ENCODE measurements around the gene C3. TPM values are rescaled to one million over a fixed set of nuclear protein-coding genes. Genes with fewer than 3 reads are reported as not detected.

The C3 gene
- total RNA-seq, 1 experiment from 2014 or later: 0.72 TPM

Other genes with a start within 250 kb of the C3 start
- gene DENND1C, start 238.9 kb downstream of the C3 start, total RNA-seq (2014; rRNA removed; shearing (Covaris generic)): not detected in 2 replicates
- 0.20 TPM in 1 of 2 replicates, not detected in the other for gene TUBB4A, start 218.3 kb downstream of the C3 start, total RNA-seq (2014; rRNA removed; shearing (Covaris generic))
- gene TNFSF9, start 189.6 kb downstream of the C3 start, total RNA-seq (2014; rRNA removed; shearing (Covaris generic)): 0.29 and 0.96 TPM in 2 replicates
- gene CD70, start 129.5 kb downstream of the C3 start, total RNA-seq (2014; rRNA removed; shearing (Covaris generic)): 0.39 and 1.2 TPM in 2 replicates
- not detected in 2 replicates for gene TNFSF14, start 50.5 kb downstream of the C3 start, total RNA-seq (2014; rRNA removed; shearing (Covaris generic))
- gene GPR108, start 16.9 kb upstream of the C3 start, total RNA-seq (2014; rRNA removed; shearing (Covaris generic)): 39.8 and 55.9 TPM in 2 replicates
- gene TRIP10, start 19.0 kb upstream of the C3 start, total RNA-seq (2014; rRNA removed; shearing (Covaris generic)): 31.0 and 34.6 TPM in 2 replicates
- not detected in 2 replicates for gene SH2D3A, start 46.8 kb upstream of the C3 start, total RNA-seq (2014; rRNA removed; shearing (Covaris generic))
- gene VAV1, start 52.1 kb upstream of the C3 start, total RNA-seq (2014; rRNA removed; shearing (Covaris generic)): 0.12 TPM in 1 of 2 replicates, not detected in the other
- gene ADGRE1, start 166.9 kb upstream of the C3 start, total RNA-seq (2014; rRNA removed; shearing (Covaris generic)): 6.6 and 7.2 TPM in 2 replicates

Data from RPMI7951 (cell line).